ENCODE data around the gene TRMT10C.
"Not testable (repeated sequence)": the region's sequence is repeated elsewhere in the genome, so short reads cannot be mapped to it uniquely, and the experiment has no call there.

TRMT10C gene

DNA sequence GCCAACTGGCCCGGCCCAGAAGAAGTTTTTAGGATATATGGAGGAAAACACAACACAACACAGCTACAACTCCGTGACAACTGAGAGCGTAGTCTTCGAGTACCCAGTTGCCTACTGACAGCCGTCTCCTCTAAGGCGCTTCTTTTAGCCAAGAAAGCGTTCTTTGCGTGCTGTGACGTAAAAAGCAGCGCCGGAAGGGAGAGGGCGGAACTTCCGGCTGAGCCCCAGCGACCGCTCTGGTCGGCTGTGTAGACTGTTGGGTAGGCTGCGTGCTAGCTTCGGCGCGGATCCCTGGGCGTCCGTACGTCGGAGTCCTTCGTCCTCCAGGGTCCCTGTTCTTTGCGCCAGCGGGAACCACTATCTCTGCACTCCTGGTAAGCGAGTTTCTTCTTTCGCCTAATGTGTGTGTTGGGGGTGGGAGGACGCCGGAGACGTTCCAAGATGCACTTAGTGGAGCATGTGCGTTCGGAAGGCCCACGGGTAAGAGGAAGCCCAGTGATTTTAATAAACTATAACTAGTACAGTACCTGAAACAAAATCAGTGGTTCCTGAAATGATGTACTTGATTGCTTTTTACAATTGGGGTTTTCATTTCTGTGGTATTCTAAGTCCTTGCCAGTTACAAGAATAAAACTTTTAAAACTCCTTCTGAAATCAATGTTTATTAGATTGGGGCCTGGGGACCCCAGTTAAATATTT, at the start of gene TRMT10C:
Gene TRMT10C (plus strand): TSS at position 239 of the 699 bp plus-strand sequence. CDS start 2,914 bp downstream, outside the sequence.
- in situ Hi-C loops (cut with MboI; ENCODE audit: low sequenced_read_pairs), result no loop called here

- in situ Hi-C loops (cut with MboI; ENCODE audit: low sequenced_read_pairs), result no loop called here
Measured at GRCh38 chr3:101512396-101512645, 49.3 kb upstream of the TRMT10C start.

DNA sequence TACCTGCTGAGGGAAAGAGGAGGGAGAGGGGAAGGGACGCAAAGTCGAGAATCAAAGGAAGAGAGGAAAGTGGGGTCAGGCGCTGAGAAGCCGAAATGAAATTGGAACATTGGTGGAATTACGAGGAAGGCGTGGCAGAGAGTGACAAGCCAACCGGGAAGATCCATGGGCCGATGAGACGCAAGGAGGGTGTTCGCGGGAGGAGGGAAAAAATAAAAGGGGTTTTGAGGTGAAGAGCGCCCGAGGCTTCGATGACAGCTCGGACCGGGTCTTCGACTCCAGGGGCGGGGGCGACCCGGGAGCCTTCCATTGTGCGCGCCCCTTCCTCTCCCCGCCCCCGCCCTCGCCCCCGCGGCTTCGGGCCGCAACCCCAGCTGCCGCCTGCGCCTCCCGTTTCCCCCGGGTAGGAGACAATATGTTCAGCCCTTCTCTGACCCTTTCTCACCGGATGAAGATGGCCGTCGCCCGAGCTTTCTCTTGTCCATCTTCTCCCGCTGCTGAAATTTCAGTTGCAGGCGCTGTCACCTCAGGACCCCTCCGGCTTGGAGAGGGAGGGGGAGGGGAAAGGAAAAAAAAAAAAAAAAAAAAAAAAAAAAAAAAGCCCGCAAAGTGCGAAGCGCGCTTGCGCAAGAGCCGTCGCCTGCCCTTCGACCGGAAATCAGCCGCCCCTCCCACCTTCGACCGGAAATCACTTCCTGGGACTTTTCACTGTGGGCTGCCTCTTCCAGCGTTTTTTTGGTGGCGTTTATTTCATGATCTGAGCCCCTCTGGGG, 48.8 kb upstream of the TRMT10C start, which contains the start of gene SENP7:
Gene SENP7 (minus strand): TSS at position 567 of the 773 bp plus-strand sequence. CDS start 82 bp downstream, at position 485.
- in situ Hi-C loops (cut with MboI; ENCODE audit: low sequenced_read_pairs), result no loop called here

- in situ Hi-C loops (cut with MboI; ENCODE audit: low sequenced_read_pairs), result no loop called here
Measured at GRCh38 chr3:101513419-101513986, 48.2 kb upstream of the TRMT10C start.

DNA sequence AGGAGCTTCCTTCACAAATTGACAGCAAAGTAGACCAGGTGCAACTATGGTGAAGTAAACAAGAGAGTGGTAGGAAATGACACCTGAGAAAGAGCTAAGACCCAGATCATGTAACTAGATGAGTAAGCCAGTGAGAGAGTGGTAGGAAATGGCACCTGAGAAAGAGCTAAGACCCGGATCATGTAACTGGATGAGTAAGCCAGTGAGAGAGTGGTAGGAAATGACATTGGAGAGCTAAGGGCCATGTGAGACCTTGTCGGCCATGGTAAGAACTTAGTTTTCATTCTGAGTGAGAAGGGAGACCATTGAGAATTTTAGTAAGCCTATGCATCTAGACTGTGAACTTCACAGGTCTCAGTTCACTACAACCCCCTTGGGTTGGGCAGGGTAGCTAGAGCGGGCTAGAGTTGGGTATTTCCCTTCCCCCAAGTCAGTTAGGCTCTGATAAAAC, 43.2 kb upstream of the TRMT10C start:
- in situ Hi-C loops (cut with MboI; ENCODE audit: low sequenced_read_pairs), result no loop called here

- in situ Hi-C loops (cut with MboI; ENCODE audit: low sequenced_read_pairs), result no loop called here
Measured at GRCh38 chr3:101519685-101520365, 41.8 kb upstream of the TRMT10C start.

DNA sequence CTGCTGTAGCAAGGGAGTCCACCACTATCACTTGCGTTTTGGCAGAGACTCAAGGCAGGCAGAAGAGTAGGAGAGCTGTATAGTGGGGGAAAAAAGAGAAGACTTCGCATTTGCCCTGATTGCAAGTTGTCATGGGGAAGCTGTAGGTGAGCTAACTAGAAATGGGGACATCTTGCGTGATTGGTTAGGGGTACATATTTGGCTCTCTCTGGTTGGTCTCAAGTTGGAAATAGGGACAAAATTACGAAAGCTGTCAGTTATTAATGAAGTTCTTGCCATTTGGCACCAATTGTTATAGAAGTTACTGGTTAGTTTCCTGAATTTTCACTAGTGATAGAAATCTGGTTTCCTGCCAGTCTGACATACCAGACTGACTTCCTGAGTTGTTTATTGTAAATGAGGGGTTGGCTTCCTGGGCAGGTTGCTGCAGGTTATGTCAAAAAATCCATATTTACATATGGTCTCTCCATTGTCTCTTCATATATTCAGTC, 40.4 kb upstream of the TRMT10C start:
- in situ Hi-C loops (cut with MboI; ENCODE audit: low sequenced_read_pairs), result no loop called here

GRCh38 chr3:101527441-101527840, 34.2 kb upstream of the TRMT10C start:
- in situ Hi-C loops (cut with MboI; ENCODE audit: low sequenced_read_pairs), result no loop called here

- in situ Hi-C loops (cut with MboI; ENCODE audit: low sequenced_read_pairs), result no loop called here
Measured at GRCh38 chr3:101527906-101528305, 33.8 kb upstream of the TRMT10C start.

- in situ Hi-C loops (cut with MboI; ENCODE audit: low sequenced_read_pairs), result no loop called here
Measured at GRCh38 chr3:101529816-101530685, 31.6 kb upstream of the TRMT10C start.

GRCh38 chr3:101530686-101531047, 31.0 kb upstream of the TRMT10C start:
- in situ Hi-C loops (cut with MboI; ENCODE audit: low sequenced_read_pairs), result no loop called here

GRCh38 chr3:101531473-101532086, 30.1 kb upstream of the TRMT10C start:
- in situ Hi-C loops (cut with MboI; ENCODE audit: low sequenced_read_pairs), result no loop called here

- in situ Hi-C loops (cut with MboI; ENCODE audit: low sequenced_read_pairs), result no loop called here
Measured at GRCh38 chr3:101532783-101533602, 28.7 kb upstream of the TRMT10C start.

GRCh38 chr3:101533603-101533968, 28.1 kb upstream of the TRMT10C start:
- in situ Hi-C loops (cut with MboI; ENCODE audit: low sequenced_read_pairs), result no loop called here

DNA sequence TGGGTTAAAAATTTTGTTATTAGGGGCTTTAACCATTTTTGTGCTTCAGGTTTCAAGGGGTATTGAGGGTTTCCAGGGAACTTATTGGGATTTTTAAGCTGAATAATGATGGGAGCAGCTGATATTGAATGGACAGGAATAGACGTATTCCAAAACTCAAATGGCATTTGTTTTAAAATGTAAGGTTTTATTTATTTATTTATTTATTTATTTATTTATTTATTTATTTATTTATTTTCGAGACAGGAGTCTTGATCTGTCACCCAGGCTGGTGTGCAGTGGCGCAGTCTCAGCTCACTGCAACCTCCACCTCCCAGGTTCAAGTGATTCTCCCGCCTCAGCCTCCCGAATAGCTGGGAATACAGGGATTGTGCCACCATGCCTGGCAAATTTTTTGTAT, 26.4 kb upstream of the TRMT10C start:
- in situ Hi-C loops (cut with MboI; ENCODE audit: low sequenced_read_pairs), result no loop called here

DNA sequence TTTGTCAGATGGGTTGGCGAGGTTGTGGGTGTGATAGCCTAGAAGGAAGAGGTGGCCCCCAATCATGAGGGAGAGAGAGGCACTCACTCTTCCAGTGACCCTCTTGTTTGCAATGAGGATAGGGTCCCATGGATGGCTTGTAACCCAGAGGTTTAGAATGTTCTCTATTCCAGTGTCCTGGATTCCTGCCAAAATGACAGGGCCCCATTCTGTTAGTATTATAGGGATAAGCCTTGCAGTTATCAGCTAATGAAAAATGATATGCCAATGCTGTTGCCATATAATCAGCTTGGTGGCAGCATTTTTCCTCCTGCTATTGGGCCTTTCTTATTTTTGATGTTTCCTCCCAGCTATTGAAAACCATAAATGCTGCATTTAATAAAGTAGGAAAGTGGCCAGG, 25.4 kb upstream of the TRMT10C start:
- in situ Hi-C loops (cut with MboI; ENCODE audit: low sequenced_read_pairs), result no loop called here

DNA sequence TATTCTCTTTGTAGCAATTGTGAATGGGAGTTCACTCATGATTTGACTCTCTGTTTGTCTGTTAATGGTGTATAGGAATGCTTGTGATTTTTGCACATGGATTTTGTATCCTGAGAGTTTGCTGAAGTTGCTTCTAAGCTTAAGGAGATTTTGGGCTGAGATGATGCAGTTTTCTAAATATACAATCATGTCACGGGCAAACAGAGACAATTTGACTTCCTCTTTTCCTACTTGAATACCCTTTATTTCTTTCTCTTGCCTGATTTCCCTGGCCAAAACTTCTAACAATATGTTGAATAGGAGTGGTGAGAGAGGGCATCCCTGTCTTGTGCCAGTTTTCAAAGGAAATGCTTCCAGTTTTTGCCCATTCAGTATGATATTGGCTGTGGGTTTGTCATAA, 24.7 kb upstream of the TRMT10C start:
- in situ Hi-C loops (cut with MboI; ENCODE audit: low sequenced_read_pairs), result not testable (repeated sequence)

- in situ Hi-C loops (cut with MboI; ENCODE audit: low sequenced_read_pairs), result no loop called here
Measured at GRCh38 chr3:101542957-101543356, 18.7 kb upstream of the TRMT10C start.

GRCh38 chr3:101544161-101544850, 17.4 kb upstream of the TRMT10C start:
- in situ Hi-C loops (cut with MboI; ENCODE audit: low sequenced_read_pairs), result no loop called here
